ENCODE data around the gene EEF1G. TPM values are rescaled to one million over a fixed set of nuclear protein-coding genes. Genes with fewer than 3 reads are reported as not detected.

EEF1G gene
- total RNA-seq, 2 experiments from 2014 or later = 1,956 to 1,989 TPM

GRCh38 chr11:62602141-62603071 is 28.7 kb upstream of the EEF1G start:
- H3K4me1 Mint-ChIP-seq (ENCODE audit: low read depth) = peaks cover 51% of the 10 kb centered on the region
- peak; percentile 39 for DNase-seq
- no peaks in the 10 kb centered on the region for H3K27me3 Mint-ChIP-seq
- H3K36me3 Mint-ChIP-seq = peaks cover 63% of the 10 kb centered on the region
- H3K4me3 Mint-ChIP-seq = peak overlapping the region; percentile 81
- H3K9me3 Mint-ChIP-seq = no peaks in the 10 kb centered on the region
- H3K27ac Mint-ChIP-seq = peak overlapping the region; percentile 97
- POLR2A ChIA-PET = interaction anchor here (0.7 to 5.9 kb wide), 18 partner anchors 9 to 253 kb away, joined by 3 to 55 read pairs (median 6); partner anchors contain the start of genes B3GAT3, C11orf98, CSKMT and EEF1G
- intact Hi-C loops (cut with micrococcal nuclease) = no loop called here
- CTCF ChIA-PET = interaction anchor here (0.7 to 3.2 kb wide), 7 partner anchors 9 to 210 kb away, joined by 3 to 44 read pairs (median 8); partner anchors contain the start of genes B3GAT3, EML3, ROM1 and TUT1

GRCh38 chr11:62601372-62602140 is 27.9 kb upstream of the EEF1G start, which contains the start of gene MTA2:
MTA2 (minus strand) TSS chr11:62601865; CDS start chr11:62601450, 415 bp downstream.
- CTCF ChIA-PET = interaction anchor here (0.7 to 3.2 kb wide), 8 partner anchors 9 to 209 kb away, joined by 3 to 44 read pairs (median 7); partner anchors contain the start of genes B3GAT3, EML3, HNRNPUL2 and ROM1
- H3K4me1 Mint-ChIP-seq (ENCODE audit: low read depth) = peaks cover 56% of the 10 kb centered on the region
- POLR2A ChIA-PET = interaction anchor here (0.7 to 5.9 kb wide), 18 partner anchors 10 to 279 kb away, joined by 3 to 55 read pairs (median 6); partner anchors contain the start of genes B3GAT3, C11orf98, CSKMT and EEF1G

GRCh38 chr11:62601122-62601371 is 27.4 kb upstream of the EEF1G start:
- intact Hi-C loops (cut with micrococcal nuclease) = loop anchor here (1.0 to 2.0 kb wide), 2 partner anchors 64 to 108 kb away; partner anchors contain the start of genes C11orf98 and CSKMT
- Mint-ChIP-seq H3K4me3 (peak overlapping the region; percentile 81), H3K27me3 (no peaks in the 10 kb centered on the region), H3K9me3 (no peaks in the 10 kb centered on the region), H3K27ac (peak overlapping the region; percentile 97), H3K36me3 (peaks cover 64% of the 10 kb centered on the region), H3K4me1 (ENCODE audit: low read depth) (peaks cover 53% of the 10 kb centered on the region)
- ChIA-PET POLR2A (interaction anchor here (0.7 to 5.9 kb wide), 18 partner anchors 9 to 280 kb away, joined by 3 to 55 read pairs (median 6); partner anchors contain the start of genes B3GAT3, C11orf98, CSKMT and EEF1G), CTCF (interaction anchor here (0.9 to 3.2 kb wide), 8 partner anchors 9 to 208 kb away, joined by 3 to 44 read pairs (median 6); partner anchors contain the start of genes B3GAT3, EML3, HNRNPUL2 and ROM1)
- DNase-seq = peak; percentile 59

More at GRCh38 chr11:62601372-62602140, 27.9 kb upstream of the EEF1G start, which contains the start of gene MTA2:
- Mint-ChIP-seq H3K27me3 (no peaks in the 10 kb centered on the region), H3K36me3 (peaks cover 64% of the 10 kb centered on the region), H3K9me3 (no peaks in the 10 kb centered on the region), H3K27ac (peak within 1 kb of the TSS; percentile 97), H3K4me3 (peak within 1 kb of the TSS; percentile 81)
- peak; percentile 100 for DNase-seq
- intact Hi-C loops (cut with micrococcal nuclease) = loop anchor here (1.0 to 2.0 kb wide), 2 partner anchors 63 to 108 kb away; partner anchors contain the start of genes C11orf98 and CSKMT

DNA sequence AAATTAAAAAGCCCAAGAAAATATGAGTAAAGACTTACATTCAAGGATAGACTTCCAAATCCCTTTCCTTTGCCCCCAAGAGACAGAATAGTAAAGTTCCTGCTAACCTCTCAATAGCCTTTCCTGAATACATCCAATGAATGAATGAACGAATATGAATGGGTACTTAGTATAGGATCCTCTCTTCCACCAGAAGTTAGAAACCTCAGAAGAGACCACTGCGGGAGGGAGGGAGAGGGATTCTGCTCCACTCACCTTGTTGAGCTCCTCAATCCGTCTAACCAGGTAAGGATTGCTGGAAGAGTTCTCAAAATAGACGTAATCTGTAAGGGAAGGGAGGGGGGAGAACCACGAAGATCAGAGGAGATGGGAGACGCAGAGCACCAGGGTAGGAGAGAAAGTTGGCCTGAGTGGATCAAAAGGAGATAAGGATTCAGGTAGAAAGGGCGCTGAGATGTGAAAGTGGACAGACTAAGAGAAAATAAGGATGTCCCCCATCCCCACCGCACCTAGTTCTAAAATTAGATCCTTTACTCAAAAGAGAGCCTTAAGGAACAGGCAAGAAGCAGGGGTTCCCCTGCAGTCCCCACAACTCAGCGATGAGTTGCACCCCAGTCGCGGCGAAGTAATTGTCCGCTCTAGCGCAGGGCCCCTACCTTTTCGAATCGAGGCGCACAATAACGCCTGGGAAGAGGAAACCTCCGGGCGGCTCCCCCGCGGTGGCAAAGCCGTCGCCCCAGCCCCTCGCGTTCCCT is 26.9 kb upstream of the EEF1G start:
- H3K27me3 Mint-ChIP-seq = no peaks in the 10 kb centered on the region
- H3K4me1 Mint-ChIP-seq (ENCODE audit: low read depth) = peaks cover 52% of the 10 kb centered on the region
- intact Hi-C loops (cut with micrococcal nuclease) = loop anchor here (1.0 to 2.0 kb wide), 3 partner anchors 12 to 109 kb away; partner anchors contain the start of genes C11orf98, CSKMT and EML3
- H3K9me3 Mint-ChIP-seq = no peaks in the 10 kb centered on the region
- H3K36me3 Mint-ChIP-seq = peaks cover 67% of the 10 kb centered on the region
- CTCF ChIA-PET = interaction anchor here (1.0 to 3.2 kb wide), 7 partner anchors 8 to 176 kb away, joined by 4 to 44 read pairs (median 6); partner anchors contain the start of genes B3GAT3, EML3, ROM1 and TUT1
- H3K27ac Mint-ChIP-seq = peak overlapping the region; percentile 97
- POLR2A ChIA-PET = interaction anchor here (0.7 to 5.9 kb wide), 11 partner anchors 9 to 255 kb away, joined by 3 to 55 read pairs (median 8); partner anchors contain the start of genes B3GAT3, C11orf98, CSKMT and EEF1G
- H3K4me3 Mint-ChIP-seq = peak overlapping the region; percentile 81
- peak; percentile 53 for DNase-seq

DNA sequence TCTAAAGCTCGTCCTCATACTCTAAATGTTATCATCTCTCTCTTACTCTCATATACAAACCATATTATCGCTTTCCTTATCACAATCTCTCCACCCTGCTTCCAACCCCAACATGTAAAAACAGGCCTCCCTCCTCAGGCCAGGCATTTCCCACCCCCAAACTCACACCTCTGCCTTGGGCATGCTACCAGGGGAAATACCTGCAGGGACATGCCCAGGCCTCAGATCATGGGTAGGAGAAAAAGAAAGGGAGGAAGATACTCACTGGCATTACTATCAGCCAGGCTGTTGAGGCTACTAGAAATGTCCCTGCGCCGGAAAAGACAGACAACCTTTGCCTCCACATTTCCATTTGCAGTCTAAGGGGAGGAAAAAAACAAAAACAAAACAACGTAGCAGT is 26.2 kb upstream of the EEF1G start:
- POLR2A ChIA-PET = interaction anchor here (0.6 to 5.9 kb wide), 13 partner anchors 8 to 255 kb away, joined by 3 to 55 read pairs (median 6); partner anchors contain the start of genes C11orf98, CSKMT, EEF1G and EML3
- CTCF ChIA-PET = interaction anchor here (0.8 to 3.0 kb wide), 7 partner anchors 7 to 175 kb away, joined by 3 to 44 read pairs (median 5); partner anchors contain the start of genes B3GAT3, C11orf98, CSKMT and TUT1
- Mint-ChIP-seq H3K9me3 (no peaks in the 10 kb centered on the region), H3K27ac (peak overlapping the region; percentile 97), H3K36me3 (peaks cover 68% of the 10 kb centered on the region), H3K4me1 (ENCODE audit: low read depth) (peaks cover 51% of the 10 kb centered on the region), H3K27me3 (no peaks in the 10 kb centered on the region), H3K4me3 (peak overlapping the region; percentile 81)
- intact Hi-C loops (cut with micrococcal nuclease) = loop anchor here (1.0 to 2.0 kb wide), 6 partner anchors 9 to 65 kb away; partner anchors contain the start of genes C11orf98, CSKMT, EML3 and INTS5
- DNase-seq = peak; percentile 59

DNA sequence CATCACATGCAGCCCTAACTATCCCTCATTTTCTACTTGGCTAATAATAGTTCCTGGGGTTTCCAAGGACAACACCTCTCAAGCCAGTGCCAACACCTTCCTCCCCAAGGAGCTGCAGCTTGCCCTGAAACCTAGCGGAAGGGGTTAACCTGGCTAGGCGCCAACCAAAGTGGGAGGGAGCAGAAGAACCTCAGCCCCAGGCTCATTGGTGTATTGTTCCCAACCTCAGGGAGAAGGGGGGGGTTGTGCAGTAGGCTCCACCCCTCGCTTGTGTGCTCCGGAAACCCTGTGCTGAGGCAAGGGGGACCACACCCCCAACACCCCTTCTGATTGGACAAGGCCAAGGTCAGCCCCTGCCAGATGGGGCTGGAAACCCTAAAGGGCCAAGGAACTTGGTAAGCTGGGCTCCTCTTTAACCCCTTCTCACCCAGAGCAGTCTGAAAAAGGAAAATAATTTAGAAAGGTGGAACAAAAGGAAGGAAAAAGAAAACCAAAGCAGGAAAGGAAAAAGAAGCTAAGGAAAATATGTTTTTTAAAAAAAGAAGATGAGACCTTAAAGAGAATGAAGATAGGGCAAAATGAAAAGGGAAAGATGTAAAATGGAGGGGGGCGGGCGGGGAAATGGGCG is 25.5 kb upstream of the EEF1G start:
- Mint-ChIP-seq H3K36me3 (peaks cover 71% of the 10 kb centered on the region), H3K4me3 (peak overlapping the region; percentile 81), H3K4me1 (ENCODE audit: low read depth) (peaks cover 57% of the 10 kb centered on the region), H3K9me3 (no peaks in the 10 kb centered on the region), H3K27me3 (no peaks in the 10 kb centered on the region), H3K27ac (peak overlapping the region; percentile 97)
- ChIA-PET CTCF (interaction anchor here (0.8 to 1.0 kb wide), 6 partner anchors 12 to 263 kb away, joined by 3 to 6 read pairs (median 4); partner anchors contain the start of genes C11orf98 and CSKMT), POLR2A (interaction anchor here (0.6 to 5.9 kb wide), 12 partner anchors 8 to 257 kb away, joined by 3 to 44 read pairs (median 4); partner anchors contain the start of genes C11orf98, CSKMT, EEF1G and EML3)
- peak; percentile 98 for DNase-seq
- intact Hi-C loops (cut with micrococcal nuclease) = loop anchor here (1.0 kb wide), 4 partner anchors 8 to 54 kb away; partner anchors contain the start of genes INTS5 and TUT1

GRCh38 chr11:62595124-62595523 is 21.4 kb upstream of the EEF1G start:
- intact Hi-C loops (cut with micrococcal nuclease) = no loop called here
- ChIA-PET CTCF (interaction anchor here (1.3 to 1.6 kb wide), 3 partner anchors 14 to 170 kb away, joined by 3 to 8 read pairs (median 5); partner anchors contain the start of genes C11orf98 and CSKMT), POLR2A (interaction anchor here (0.9 to 1.2 kb wide), 2 partner anchors 10 to 246 kb away, joined by 3 read pairs; no protein-coding TSS in a partner anchor)
- peaks cover 70% of the 10 kb centered on the region for H3K4me1 Mint-ChIP-seq (ENCODE audit: low read depth)
- H3K9me3 Mint-ChIP-seq = no peaks in the 10 kb centered on the region
- no peak overlapping the region for H3K4me3 Mint-ChIP-seq
- H3K36me3 Mint-ChIP-seq = peaks cover 70% of the 10 kb centered on the region
- H3K27ac Mint-ChIP-seq = peak overlapping the region; percentile 13
- no peaks in the 10 kb centered on the region for H3K27me3 Mint-ChIP-seq
- DNase-seq = no peak

GRCh38 chr11:62593434-62594044 is 19.8 kb upstream of the EEF1G start:
- Mint-ChIP-seq H3K27me3 (no peaks in the 10 kb centered on the region), H3K27ac (peak overlapping the region; percentile 71), H3K4me3 (peak overlapping the region; percentile 33), H3K4me1 (ENCODE audit: low read depth) (peaks cover 65% of the 10 kb centered on the region), H3K9me3 (no peaks in the 10 kb centered on the region), H3K36me3 (peaks cover 54% of the 10 kb centered on the region)
- ChIA-PET CTCF (interaction anchor here (0.9 to 4.0 kb wide), 14 partner anchors 8 to 198 kb away, joined by 3 to 44 read pairs (median 7); partner anchors contain the start of genes B3GAT3, C11orf98, CSKMT and GANAB), POLR2A (interaction anchor here (0.6 to 3.3 kb wide), 13 partner anchors 8 to 248 kb away, joined by 3 to 62 read pairs (median 9); partner anchors contain the start of genes BSCL2, C11orf98, CSKMT and EML3)
- intact Hi-C loops (cut with micrococcal nuclease) = loop anchor here (1.0 to 5.0 kb wide), 3 partner anchors 101 to 169 kb away; partner anchors contain the start of genes BSCL2, GNG3 and POLR2G
- peak; percentile 88 for DNase-seq

DNA sequence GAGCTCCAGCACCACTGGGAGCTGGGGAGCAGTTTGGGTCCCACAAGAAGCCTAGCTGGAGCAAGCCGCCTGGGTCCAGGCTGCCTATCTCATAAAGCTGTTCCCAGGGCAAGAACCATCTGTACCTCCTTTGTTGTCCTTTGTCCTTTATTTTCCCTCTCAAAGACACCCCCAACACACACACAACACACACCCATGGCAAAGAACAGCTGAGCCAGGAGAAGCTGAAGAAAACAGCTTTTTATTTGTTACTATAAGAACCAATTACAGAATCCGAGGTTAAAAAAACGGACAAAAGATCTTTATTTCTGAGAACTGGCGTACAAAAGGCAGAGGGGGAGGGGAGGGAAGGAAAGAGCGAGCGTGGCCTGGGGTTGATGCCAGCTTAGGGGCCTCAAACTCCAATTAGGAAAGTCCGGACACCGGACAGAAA is 19.3 kb upstream of the EEF1G start:
- Mint-ChIP-seq H3K27ac (peak overlapping the region; percentile 67), H3K4me3 (no peak overlapping the region), H3K9me3 (no peaks in the 10 kb centered on the region), H3K36me3 (peaks cover 52% of the 10 kb centered on the region), H3K4me1 (ENCODE audit: low read depth) (peaks cover 61% of the 10 kb centered on the region), H3K27me3 (no peaks in the 10 kb centered on the region)
- ChIA-PET CTCF (interaction anchor here (0.9 to 4.0 kb wide), 17 partner anchors 8 to 199 kb away, joined by 3 to 44 read pairs (median 12); partner anchors contain the start of genes B3GAT3, BSCL2, C11orf98 and CSKMT), POLR2A (interaction anchor here (0.8 to 3.3 kb wide), 14 partner anchors 8 to 248 kb away, joined by 3 to 62 read pairs (median 18); partner anchors contain the start of genes B3GAT3, BSCL2, C11orf98 and CSKMT)
- intact Hi-C loops (cut with micrococcal nuclease) = loop anchor here (1.0 to 5.0 kb wide), 3 partner anchors 101 to 169 kb away; partner anchors contain the start of genes BSCL2, GNG3 and POLR2G
- no peak for DNase-seq
